SK-N-MC (cell line): ENCODE measurements around the gene SLC22A24.

Experiments used
- EZH2 ChIP-seq: fragments of 200-600 bp; sonication (generic); IDR thresholded peaks from one replicate; pipeline ENCODE4 v1.6.1; 2017; ENCODE audit warnings: antibody characterized with exemption
- POLR2AphosphoS5 ChIP-seq: IDR thresholded peaks from 2 replicates; pipeline ENCODE4 v1.6.1; 2012; ENCODE audit warnings: mild to moderate bottlenecking, low read depth, low read length, borderline replicate concordance

GRCh38 chr11:63142459-63142858 lies 1.6 kb downstream of the SLC22A24 start:
- TF ChIP-seq EZH2 (no peak), POLR2AphosphoS5 (no peak)
